DMS53 treated with DMSO at 0.1 percent for 48 hours (cell line): ENCODE results near the gene PLXNA2.

Experiments used
- DNase-seq: peaks from one replicate; lab custom pipeline; 2025; ENCODE audit not compliant: unreplicated experiment; lab: John Stamatoyannopoulos, UW

PLXNA2 gene, protein sequence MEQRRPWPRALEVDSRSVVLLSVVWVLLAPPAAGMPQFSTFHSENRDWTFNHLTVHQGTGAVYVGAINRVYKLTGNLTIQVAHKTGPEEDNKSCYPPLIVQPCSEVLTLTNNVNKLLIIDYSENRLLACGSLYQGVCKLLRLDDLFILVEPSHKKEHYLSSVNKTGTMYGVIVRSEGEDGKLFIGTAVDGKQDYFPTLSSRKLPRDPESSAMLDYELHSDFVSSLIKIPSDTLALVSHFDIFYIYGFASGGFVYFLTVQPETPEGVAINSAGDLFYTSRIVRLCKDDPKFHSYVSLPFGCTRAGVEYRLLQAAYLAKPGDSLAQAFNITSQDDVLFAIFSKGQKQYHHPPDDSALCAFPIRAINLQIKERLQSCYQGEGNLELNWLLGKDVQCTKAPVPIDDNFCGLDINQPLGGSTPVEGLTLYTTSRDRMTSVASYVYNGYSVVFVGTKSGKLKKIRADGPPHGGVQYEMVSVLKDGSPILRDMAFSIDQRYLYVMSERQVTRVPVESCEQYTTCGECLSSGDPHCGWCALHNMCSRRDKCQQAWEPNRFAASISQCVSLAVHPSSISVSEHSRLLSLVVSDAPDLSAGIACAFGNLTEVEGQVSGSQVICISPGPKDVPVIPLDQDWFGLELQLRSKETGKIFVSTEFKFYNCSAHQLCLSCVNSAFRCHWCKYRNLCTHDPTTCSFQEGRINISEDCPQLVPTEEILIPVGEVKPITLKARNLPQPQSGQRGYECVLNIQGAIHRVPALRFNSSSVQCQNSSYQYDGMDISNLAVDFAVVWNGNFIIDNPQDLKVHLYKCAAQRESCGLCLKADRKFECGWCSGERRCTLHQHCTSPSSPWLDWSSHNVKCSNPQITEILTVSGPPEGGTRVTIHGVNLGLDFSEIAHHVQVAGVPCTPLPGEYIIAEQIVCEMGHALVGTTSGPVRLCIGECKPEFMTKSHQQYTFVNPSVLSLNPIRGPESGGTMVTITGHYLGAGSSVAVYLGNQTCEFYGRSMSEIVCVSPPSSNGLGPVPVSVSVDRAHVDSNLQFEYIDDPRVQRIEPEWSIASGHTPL (N-terminal part only)

GRCh38 chr1:208243967-208244916 is at the start of gene PLXNA2:
Gene PLXNA2 (minus strand): TSS chr1:208244384. CDS start chr1:208217922, 26,462 bp downstream.
- peak; percentile 80 for DNase-seq

GRCh38 chr1:208292908-208293307 is 48.7 kb upstream of the PLXNA2 start:
- no peak for DNase-seq

- no peak for DNase-seq
Observed at GRCh38 chr1:208291923-208292711, 47.9 kb upstream of the PLXNA2 start.

- no peak for DNase-seq
Observed at GRCh38 chr1:208291129-208291528, 46.9 kb upstream of the PLXNA2 start.

DNA sequence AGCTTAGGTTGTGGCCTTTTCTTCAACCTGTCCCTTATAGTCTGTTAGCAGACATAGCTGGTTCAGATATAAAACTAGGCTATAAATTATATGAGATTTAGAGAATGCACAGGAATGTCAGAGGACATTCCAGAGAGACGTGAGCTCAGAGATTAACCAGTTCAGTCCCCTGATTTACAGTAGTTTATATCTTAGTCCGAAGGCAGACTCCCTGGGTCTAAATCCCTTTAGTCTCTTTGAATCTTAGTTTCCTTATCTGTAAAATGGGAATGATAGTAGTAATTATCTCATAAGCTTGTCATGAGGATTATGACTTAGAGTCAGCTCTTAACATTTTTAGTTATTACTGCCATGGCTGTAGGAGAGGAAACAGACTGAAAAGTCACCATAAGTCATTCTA is 45.5 kb upstream of the PLXNA2 start:
- no peak for DNase-seq

- DNase-seq, result no peak
Observed at GRCh38 chr1:208288495-208288894, 44.3 kb upstream of the PLXNA2 start.

- no peak for DNase-seq
Observed at GRCh38 chr1:208280681-208281450, 36.7 kb upstream of the PLXNA2 start.

DNA sequence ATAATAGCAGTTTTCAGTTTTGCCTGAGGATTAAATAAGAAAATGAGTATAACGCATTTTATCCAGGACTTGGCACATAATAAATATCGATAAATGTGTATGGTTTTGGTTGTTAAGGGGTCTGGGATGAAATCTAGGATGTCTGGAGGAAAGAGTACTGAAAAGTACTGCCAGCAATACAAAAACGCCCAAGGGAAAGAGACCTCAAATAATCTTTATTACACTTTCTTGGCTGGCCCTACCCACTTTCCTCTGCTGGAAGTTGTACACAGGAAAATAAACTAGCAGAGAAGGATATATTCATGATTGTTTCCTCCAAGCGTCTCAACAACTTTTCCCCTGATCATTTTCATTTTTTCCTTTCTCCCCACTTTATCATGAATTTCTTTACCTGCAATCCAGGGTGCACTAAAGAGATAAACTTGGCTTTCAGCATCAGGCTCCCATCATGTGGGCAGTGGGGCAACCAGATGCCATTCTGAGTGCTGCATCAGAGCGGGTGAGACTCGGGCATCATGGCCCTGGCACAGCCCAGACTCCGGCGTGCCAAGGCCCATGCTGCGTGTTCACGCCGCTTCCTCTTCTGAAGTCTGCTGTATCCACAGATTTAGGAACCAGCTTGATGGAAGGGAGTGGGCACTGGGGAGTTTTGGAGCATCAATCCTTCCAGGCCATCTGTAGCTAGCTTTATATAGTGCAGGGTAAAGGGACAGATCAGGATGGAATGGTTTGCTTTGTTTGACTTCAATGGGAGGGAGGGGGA is 35.8 kb upstream of the PLXNA2 start:
- DNase-seq, result no peak

- no peak for DNase-seq
Observed at GRCh38 chr1:208278638-208279037, 34.5 kb upstream of the PLXNA2 start.

DNA sequence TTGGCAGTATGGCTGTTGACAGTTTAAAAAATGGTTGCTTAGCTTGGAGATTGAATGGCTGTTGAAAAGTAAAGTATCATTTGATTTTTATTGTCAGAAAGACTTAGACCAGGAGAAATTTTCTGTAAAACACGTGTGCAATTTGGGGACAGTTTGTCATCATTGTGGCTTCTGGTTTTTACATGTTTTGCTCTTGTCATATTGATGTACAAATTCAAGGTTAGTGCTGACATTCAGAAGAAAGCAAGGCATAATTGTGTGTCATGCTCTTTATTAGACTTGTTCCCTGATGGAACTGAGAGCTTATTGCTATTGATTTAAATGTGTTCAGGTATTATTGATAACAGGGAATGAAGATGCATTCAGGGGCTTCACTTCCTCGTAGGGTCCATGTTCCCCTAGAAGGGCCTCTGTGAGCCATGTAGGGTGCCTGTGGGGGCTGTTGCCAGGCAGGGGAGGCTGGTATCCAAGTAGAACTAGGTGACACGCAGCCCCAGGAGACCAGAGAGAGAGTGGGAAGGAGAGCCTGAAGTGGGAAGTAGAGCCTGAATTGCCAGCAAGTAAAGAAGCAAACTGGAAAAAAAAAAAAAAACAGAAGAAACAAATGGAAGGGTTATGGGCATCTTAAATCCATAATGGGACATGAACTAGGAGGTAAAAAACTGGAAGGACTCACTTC is 32.7 kb upstream of the PLXNA2 start:
- DNase-seq, result no peak

- no peak for DNase-seq
Observed at GRCh38 chr1:208275083-208275482, 30.9 kb upstream of the PLXNA2 start.

- DNase-seq, result no peak
Observed at GRCh38 chr1:208273386-208274017, 29.3 kb upstream of the PLXNA2 start.

- DNase-seq, result no peak
Observed at GRCh38 chr1:208272713-208273112, 28.5 kb upstream of the PLXNA2 start.

DNA sequence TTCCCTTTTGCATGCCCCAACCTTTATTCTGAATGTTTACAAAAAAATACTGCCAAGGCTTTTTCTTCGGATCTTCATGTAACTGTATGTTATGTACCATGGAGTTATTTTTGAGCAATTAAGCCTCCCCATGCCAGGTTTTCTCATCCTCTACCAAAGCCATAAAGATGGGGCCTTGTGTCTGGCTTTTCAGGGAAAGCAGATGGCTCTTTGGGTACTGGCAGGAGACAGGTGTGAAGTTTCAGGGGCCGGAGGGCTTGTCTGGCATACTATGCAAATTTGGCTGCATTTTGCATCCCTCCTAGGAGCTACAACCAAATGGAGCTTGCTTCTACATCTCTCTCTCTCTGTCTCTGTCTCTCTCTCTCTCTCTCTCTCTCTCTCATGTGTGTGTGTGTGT is 28.1 kb upstream of the PLXNA2 start:
- no peak for DNase-seq

- DNase-seq, result no peak
Observed at GRCh38 chr1:208271236-208271635, 27.1 kb upstream of the PLXNA2 start.

- no peak for DNase-seq
Observed at GRCh38 chr1:208270651-208271141, 26.5 kb upstream of the PLXNA2 start.

DNA sequence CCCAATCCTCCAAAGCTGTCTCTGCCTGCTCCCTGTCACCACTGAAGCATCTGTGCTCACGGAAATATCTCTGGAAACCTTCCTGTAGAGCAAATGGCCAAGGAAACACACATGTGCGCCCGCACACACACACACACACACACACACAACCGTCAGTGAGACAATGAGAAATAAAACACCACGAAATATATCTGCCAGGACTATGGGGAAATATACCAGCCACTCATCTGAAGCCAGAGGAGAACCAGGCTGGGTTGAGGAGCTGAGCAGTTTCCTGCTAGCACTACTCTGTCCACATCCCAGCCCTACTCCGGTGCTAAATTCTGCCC is 25.1 kb upstream of the PLXNA2 start:
- DNase-seq, result no peak
